A172 (cell line): ENCODE data around the gene ABI2. TPM values are rescaled to one million over a fixed set of nuclear protein-coding genes. Genes with fewer than 3 reads are reported as not detected.
A peak's percentile ranks its signal among the peaks of the same experiment; 100 is the strongest.

Experiments
- DNase-seq: peaks from one replicate; pipeline ENCODE4 v3.0.0-alpha.2; 2015; ENCODE audit warnings: low spot score
- total RNA-seq: library from RNA; depleted of rRNA; stranded (reverse); fragments of >200 nt; shearing (Covaris generic); gene quantifications from 2 replicates; pipeline ENCODE4 v1.2.3, GENCODE V29; 2014; rRNA removed

Gene ABI2
- total RNA-seq, 1 experiment from 2014 or later = 64.0 TPM

GRCh38 chr2:203476881-203477280, 148.7 kb downstream of the ABI2 start:
- no peak for DNase-seq

GRCh38 chr2:203480623-203481022, 152.4 kb downstream of the ABI2 start:
- DNase-seq = no peak

- peak; percentile 48 for DNase-seq
Measured at GRCh38 chr2:203484266-203485112, 156.3 kb downstream of the ABI2 start.

- no peak for DNase-seq
Measured at GRCh38 chr2:203489531-203489930, 161.3 kb downstream of the ABI2 start.

- DNase-seq = no peak
Measured at GRCh38 chr2:203490391-203490790, 162.2 kb downstream of the ABI2 start.

GRCh38 chr2:203492965-203493364, 164.8 kb downstream of the ABI2 start:
- DNase-seq = peak; percentile 37

Other genes starting within 250 kb of the ABI2 start
- gene CYP20A1, start 89.4 kb upstream of the ABI2 start, total RNA-seq = 20.8 and 23.1 TPM in 2 replicates
- 11.2 and 15.5 TPM in 2 replicates for gene RAPH1, start 206.9 kb downstream of the ABI2 start, total RNA-seq